A549 (cell line): Measurements from ENCODE around the gene NCL. TPM values are rescaled to one million over a fixed set of nuclear protein-coding genes. Genes with fewer than 3 reads are reported as not detected.

Source experiments
- ATAC-seq, 2 experiments: fragments of 200-7000 bp in 1 of 2; fragments of >200 bp in 1 of 2; cut with Nextera tagmentation in 1 of 2; cut with Tn5 transposase in 1 of 2; 3 replicates each; pipeline versions ENCODE4 v1.8.0 to v1.9.1; 2018 to 2020; ENCODE audit warnings: mild to moderate bottlenecking in 1 of 2, moderate library complexity in 1 of 2
- CTCF ChIA-PET: fragments of 300-600 bp; sonication (Branson Sonifier 250); formaldehyde crosslinking; extraction: SDS; loops from one replicate; lab custom pipeline; 2021; ENCODE audit warnings: antibody characterized with exemption, inconsistent platforms; lab: Yijun Ruan, JAX
- POLR2A ChIA-PET: fragments of 350-600 bp; formaldehyde crosslinking; extraction: SDS; loops from one replicate; lab custom pipeline; 2021; ENCODE audit warnings: antibody characterized with exemption, inconsistent platforms; lab: Yijun Ruan, JAX
- DNase-seq, 2 experiments: peaks; one replicate each; pipeline versions ENCODE4 v3.0.0 to v3.0.0-alpha.2; 2011 to 2016; ENCODE audit warnings: low read depth in 1 of 2, low spot score in 1 of 2
- FAIRE-seq: peaks from 2 replicates; lab custom pipeline; 2011; peaks lifted over from hg19 to GRCh38; lab: Jason Lieb, UNC
- H3K27ac ChIP-seq, 2 experiments: fragments of >200 bp; sonication (Bioruptor Twin); formaldehyde crosslinking; 3 replicates each; pipeline ENCODE4 v1.5.1; 2016 to 2017
- H3K4me1 ChIP-seq: fragments of >200 bp; sonication (Bioruptor Twin); formaldehyde crosslinking; 3 replicates; pipeline ENCODE4 v1.6.1; 2016
- H3K4me2 ChIP-seq: fragments of >200 bp; sonication (Bioruptor Twin); formaldehyde crosslinking; 3 replicates; pipeline ENCODE4 v1.6.1; 2016
- H3K4me3 ChIP-seq: fragments of >200 bp; sonication (Bioruptor Twin); formaldehyde crosslinking; 3 replicates; pipeline ENCODE4 v1.5.1; 2016
- H3K9me3 ChIP-seq: fragments of >200 bp; sonication (Bioruptor Twin); formaldehyde crosslinking; 3 replicates; pipeline ENCODE4 v1.6.1; 2016
- BCL3 ChIP-seq: fragments of >200 bp; sonication (Bioruptor Twin); formaldehyde crosslinking; IDR thresholded peaks from 3 replicates; pipeline ENCODE4 v1.6.1; 2016
- BHLHE40 ChIP-seq: IDR thresholded peaks from 2 replicates; pipeline ENCODE4 v1.6.1; 2012; ENCODE audit warnings: low read depth, low read length, inconsistent platforms
- E2F6 ChIP-seq: IDR thresholded peaks from 2 replicates; pipeline ENCODE4 v1.6.1; 2012; ENCODE audit warnings: low read depth, borderline replicate concordance
- EHF ChIP-seq: fragments of 250-450 bp; sonication (Bioruptor Pico); IDR thresholded peaks from 2 replicates; pipeline ENCODE4 v1.5.0; 2020; ENCODE audit warnings: mild to moderate bottlenecking
- EP300 ChIP-seq, 2 experiments: fragments of >200 bp; sonication (Bioruptor Twin); formaldehyde crosslinking; IDR thresholded peaks; 2 replicates in 1 of 2; 3 replicates in 1 of 2; pipeline ENCODE4 v1.6.1; 2016 to 2017
- FOXS1 ChIP-seq: fragments of 250-450 bp; sonication (Bioruptor Pico); IDR thresholded peaks from 2 replicates; pipeline ENCODE4 v1.5.0; 2020; ENCODE audit warnings: mild to moderate bottlenecking, moderate library complexity
- HDAC2 ChIP-seq: fragments of 200-600 bp; sonication (generic); IDR thresholded peaks from 2 replicates; pipeline ENCODE4 v1.6.1; 2016
- HES2 ChIP-seq: fragments of >200 bp; sonication (Bioruptor Twin); formaldehyde crosslinking; IDR thresholded peaks from 2 replicates; pipeline ENCODE4 v1.6.1; 2016
- HEYL ChIP-seq: fragments of 250-450 bp; sonication (Bioruptor Pico); IDR thresholded peaks from 2 replicates; pipeline ENCODE4 v1.8.0; 2021; ENCODE audit warnings: mild to moderate bottlenecking, moderate library complexity
- HMGXB4 ChIP-seq: fragments of 250-450 bp; sonication (Bioruptor Pico); IDR thresholded peaks from 2 replicates; pipeline ENCODE4 v1.5.0; 2021; ENCODE audit warnings: mild to moderate bottlenecking, moderate library complexity, borderline replicate concordance
- HOXA7 ChIP-seq: fragments of 250-450 bp; sonication (Bioruptor Pico); IDR thresholded peaks from 2 replicates; pipeline ENCODE4 v1.5.0; 2020; ENCODE audit warnings: mild to moderate bottlenecking, moderate library complexity
- MAX ChIP-seq: IDR thresholded peaks from 2 replicates; pipeline ENCODE4 v1.6.1; 2012
- MAZ ChIP-seq: fragments of 150-350 bp; IDR thresholded peaks from 2 replicates; pipeline ENCODE4 v1.6.1; 2014; ENCODE audit warnings: antibody characterized with exemption, low read depth, low read length, borderline replicate concordance
- PBX3 ChIP-seq: IDR thresholded peaks from 2 replicates; pipeline ENCODE4 v1.6.1; 2012
- PHF8 ChIP-seq: fragments of 200-600 bp; sonication (generic); IDR thresholded peaks from 2 replicates; pipeline ENCODE4 v1.6.1; 2016; ENCODE audit warnings: low read depth, mild to moderate bottlenecking, antibody characterized with exemption, moderate library complexity, borderline replicate concordance
- RFX5 ChIP-seq: fragments of 450-650 bp; IDR thresholded peaks from 2 replicates; pipeline ENCODE4 v1.7.1; 2014; ENCODE audit warnings: antibody characterized with exemption, mild to moderate bottlenecking, moderate library complexity
- USF2 ChIP-seq: fragments of 450-650 bp; IDR thresholded peaks from 2 replicates; pipeline ENCODE4 v1.6.1; 2014; ENCODE audit warnings: antibody characterized with exemption
- ZC3H11A ChIP-seq: fragments of 450-650 bp; IDR thresholded peaks from 2 replicates; pipeline ENCODE4 v1.6.1; 2014; ENCODE audit warnings: antibody characterized with exemption, mild to moderate bottlenecking
- ZNF302 ChIP-seq: fragments of 250-450 bp; sonication (Bioruptor Pico); IDR thresholded peaks from 2 replicates; pipeline ENCODE4 v1.9.0; 2021; ENCODE audit warnings: inconsistent platforms, mild to moderate bottlenecking, moderate library complexity
- WGBS: methylation state at CpG from one replicate; pipeline ENCODE4 v1.1.6; 2017; ENCODE audit errors: missing lambda C conversion rate; 5-methylcytosine and 5-hydroxymethylcytosine counted together
- polyA plus RNA-seq, 4 experiments: library from polyadenylated mRNA; depleted of rRNA in 3 of 4; stranded (reverse); fragments of >200 nt; fragmentation: RNase III in 1 of 4; extraction: RNeasy Plus Mini Kit Qiagen cat#74134 plus additional on column Dnase treatment in 1 of 4; gene quantifications; 2 replicates in 3 of 4; 3 replicates in 1 of 4; pipeline ENCODE4 v1.2.3, GENCODE V29; 2011 to 2017

The NCL gene
- polyA plus RNA-seq, 2 of the 4 experiments (the other 2 are of a cell fraction): 390 to 766 TPM

GRCh38 chr2:231422056-231422455, 42.2 kb downstream of the NCL start (continued):
- no peak for TF ChIP-seq MAX
- no peak for TF ChIP-seq HMGXB4 (CRISPR knock-in tag)

- ChIA-PET POLR2A (no interaction called here), CTCF (interaction anchor here (1.0 to 2.4 kb wide), 3 partner anchors 9 to 194 kb away, joined by 4 to 13 read pairs (median 8); no protein-coding TSS in a partner anchor)
- Histone ChIP-seq H3K4me3 (no peak overlapping the region), H3K9me3 (no peaks in the 10 kb centered on the region), H3K4me2 (no peak overlapping the region), H3K27ac (no peak overlapping the region), H3K4me1 (no peaks in the 10 kb centered on the region)
- ATAC-seq (peak; percentile 25 to 43; a peak in 4 of 6 replicates), FAIRE-seq (no peak), DNase-seq (no peak)
- 65% methylated on average over 9 of the region's 9 CpGs for WGBS
- no peak for TF ChIP-seq MAZ
- TF ChIP-seq RFX5: no peak
- no peak for TF ChIP-seq HDAC2
- TF ChIP-seq BCL3: no peak
- no peak for TF ChIP-seq USF2
- no peak for TF ChIP-seq EP300 (IDR thresholded peaks at IDR 0.05)
- no peak for TF ChIP-seq ZC3H11A
- TF ChIP-seq FOXS1: no peak
Observed at GRCh38 chr2:231421051-231421580, 43.2 kb downstream of the NCL start.

GRCh38 chr2:231418820-231419640, 45.3 kb downstream of the NCL start:
- Histone ChIP-seq H3K4me3 (no peak overlapping the region), H3K27ac (no peak overlapping the region), H3K4me2 (no peak overlapping the region), H3K9me3 (no peaks in the 10 kb centered on the region), H3K4me1 (no peaks in the 10 kb centered on the region)
- ChIA-PET POLR2A (interaction anchor here (1.3 kb wide), 1 partner anchor 32 kb away, joined by 3 read pairs; no protein-coding TSS in a partner anchor), CTCF (interaction anchor here (1.2 to 20.2 kb wide), 8 partner anchors 11 to 315 kb away, joined by 3 to 333 read pairs (median 4); partner anchors contain the start of gene B3GNT7)
- ATAC-seq (0 out of 6 replicates have a peak, but pooled peaks of 1 of the 2 experiments have one; percentile 16), FAIRE-seq (no peak), DNase-seq (no peak)
- WGBS: 80% methylated on average over 26 of the region's 26 CpGs
- TF ChIP-seq RFX5 (no peak), BHLHE40 (no peak)

- H3K27ac ChIP-seq: no peak overlapping the region
- no peak for TF ChIP-seq HOXA7
- TF ChIP-seq HMGXB4 (CRISPR knock-in tag): no peak
- no peak for TF ChIP-seq ZNF302 (CRISPR knock-in tag)
- TF ChIP-seq PBX3: no peak
- TF ChIP-seq HEYL (CRISPR knock-in tag): no peak
- TF ChIP-seq EHF (CRISPR knock-in tag): no peak
- TF ChIP-seq E2F6: no peak
- no peak for TF ChIP-seq HES2
- TF ChIP-seq PHF8: no peak
- DNase-seq (no peak), ATAC-seq (no peak), FAIRE-seq (no peak)
- CTCF ChIA-PET: interaction anchor here (0.9 to 20.2 kb wide), 5 partner anchors 10 to 191 kb away, joined by 6 to 333 read pairs (median 141); partner anchors contain the start of gene B3GNT7
- no peak overlapping the region for H3K4me3 ChIP-seq
- POLR2A ChIA-PET: no interaction called here
- H3K4me2 ChIP-seq: no peak overlapping the region
- H3K4me1 ChIP-seq: peaks cover 4% of the 10 kb centered on the region; the same call in 2 of the 3 replicates
- peaks cover 9% of the 10 kb centered on the region for H3K9me3 ChIP-seq
Observed at GRCh38 chr2:231415029-231415428, 49.3 kb downstream of the NCL start.
